Dedifferentiated amniotic fluid mesenchymal stem cell (primary cell): ENCODE measurements around the gene ADGRF3.
"Not testable (repeated sequence)": the region's sequence is repeated elsewhere in the genome, so short reads cannot be mapped to it uniquely, and the experiment has no call there.

Source experiments
- DNase-seq: peaks from one replicate; pipeline ENCODE4 v3.0.0-alpha.2; 2016; ENCODE audit errors: extremely low spot score

The ADGRF3 gene

DNA sequence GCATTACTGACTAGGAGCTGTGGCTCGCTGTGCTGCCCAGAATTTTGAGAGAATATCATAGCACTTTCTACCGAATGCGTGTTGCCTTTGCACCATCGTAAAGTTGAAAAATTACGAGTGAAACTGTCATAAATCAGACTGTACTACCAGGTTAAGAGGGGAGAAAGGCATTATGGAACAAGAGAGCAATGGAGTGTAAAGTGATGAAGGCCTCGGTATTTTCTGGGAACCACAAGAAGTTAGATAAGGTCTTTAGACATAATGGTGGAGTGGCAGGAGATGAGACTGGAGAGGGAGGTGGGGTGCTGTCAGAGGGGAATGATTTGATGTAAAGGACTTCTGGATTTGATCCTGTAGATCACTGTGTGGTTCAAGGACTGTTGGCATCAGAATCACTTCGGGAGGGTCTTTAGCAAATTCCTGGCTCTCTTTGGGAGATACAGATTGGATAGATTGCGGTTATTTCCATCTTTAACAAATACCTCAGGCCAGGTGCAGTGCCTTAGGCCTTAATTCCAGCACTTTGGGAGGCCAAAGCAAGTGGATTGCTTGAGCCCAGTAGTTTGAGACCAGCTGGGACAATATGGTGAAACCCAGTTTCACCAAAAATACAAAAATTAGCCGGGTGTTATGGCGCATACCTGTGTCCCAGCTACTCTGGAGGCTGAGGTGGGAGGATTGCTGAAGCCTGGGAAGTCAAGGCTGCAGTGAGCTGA is 4.9 kb upstream of the ADGRF3 start:
- no peak for DNase-seq

DNA sequence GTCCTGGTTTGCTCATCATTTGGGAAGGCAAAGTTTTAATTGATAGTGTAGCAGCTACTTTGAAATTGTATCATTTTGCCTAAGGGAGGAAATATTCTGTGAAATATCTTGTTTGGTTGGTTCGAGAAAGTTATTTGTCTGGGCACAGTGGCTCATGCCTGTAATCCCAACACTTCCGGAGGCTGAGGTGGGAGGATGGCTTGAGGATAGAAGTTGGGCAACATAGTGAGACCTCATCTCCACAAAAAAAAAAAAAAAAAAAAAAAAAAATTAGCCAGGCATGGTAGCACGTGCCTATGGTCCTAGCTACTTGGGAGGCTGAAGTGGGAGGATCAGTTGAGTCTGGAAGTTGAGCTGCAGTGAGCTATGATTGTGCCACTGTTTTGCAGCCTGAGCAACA is 3.1 kb upstream of the ADGRF3 start:
- DNase-seq: no peak

DNA sequence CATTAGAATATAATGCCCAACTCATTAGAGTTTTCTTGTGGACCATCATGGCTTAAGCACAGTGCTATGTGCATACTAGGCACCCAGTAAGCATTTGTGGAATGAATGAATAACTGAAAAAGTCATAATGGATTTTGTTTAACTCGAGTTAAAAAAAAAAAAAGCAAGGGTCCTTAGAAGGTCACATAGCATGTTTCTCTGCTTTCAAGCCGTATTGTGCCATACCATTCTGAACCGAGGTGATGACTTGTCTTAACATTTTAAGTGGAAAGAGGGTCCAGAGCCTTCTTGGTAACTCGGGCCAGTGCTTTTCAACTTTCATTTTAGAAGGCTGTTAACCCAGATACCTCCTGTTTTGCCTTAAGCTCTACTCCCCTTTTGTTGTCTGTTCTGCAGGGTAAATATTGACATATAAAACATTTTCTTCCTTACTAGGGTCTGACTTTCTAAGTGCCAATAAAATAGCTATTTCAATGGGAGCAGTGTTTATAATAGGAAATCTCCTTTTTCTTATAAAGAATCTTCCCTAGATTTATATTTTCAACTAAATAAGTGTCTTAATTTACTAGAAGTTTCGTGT is 787 bp upstream of the ADGRF3 start:
- DNase-seq: peak; percentile 33

DNA sequence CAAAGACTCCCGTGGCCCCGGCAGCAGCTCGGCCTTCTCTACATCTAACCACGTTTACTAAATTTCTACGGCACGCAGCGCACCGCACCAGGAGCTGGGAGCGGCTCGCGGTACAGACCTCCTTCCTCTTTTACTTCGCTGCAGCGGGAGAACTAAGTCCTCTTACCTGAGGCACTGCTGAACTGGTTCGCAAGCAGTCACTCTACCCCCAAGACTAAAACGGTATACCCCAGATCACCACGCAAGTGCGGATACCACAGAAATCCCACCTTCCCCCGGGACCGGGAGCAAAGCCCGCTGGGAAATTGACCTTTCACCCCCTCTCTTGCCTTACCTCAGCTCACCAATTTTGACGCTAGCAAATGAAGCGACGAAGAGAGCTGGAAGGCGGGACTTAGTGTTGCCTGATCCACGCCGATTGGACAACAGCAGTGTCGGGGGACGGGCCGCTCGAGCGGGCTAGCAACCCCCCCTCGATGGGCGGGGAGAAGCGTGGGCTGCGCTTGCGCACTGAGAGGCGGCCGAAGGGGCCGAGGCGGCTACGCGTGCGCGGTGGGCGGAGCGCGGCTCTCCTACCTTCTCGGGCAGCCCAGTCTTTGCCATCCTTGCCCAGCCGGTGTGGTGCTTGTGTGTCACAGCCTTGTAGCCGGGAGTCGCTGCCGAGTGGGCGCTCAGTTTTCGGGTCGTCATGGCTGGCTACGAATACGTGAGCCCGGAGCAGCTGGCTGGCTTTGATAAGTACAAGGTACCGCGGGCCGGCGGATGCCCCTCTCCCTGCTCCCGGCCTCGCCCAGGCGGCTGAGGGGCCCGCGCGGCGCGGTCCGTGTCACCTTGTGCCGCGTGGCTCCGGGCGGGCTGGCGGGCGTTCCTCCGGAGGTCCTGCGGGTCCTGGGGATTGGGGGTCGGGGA is 790 bp downstream of the ADGRF3 start, which contains the start of gene SELENOI:
TSS of gene SELENOI (plus strand) at position 599 of the 909 bp plus-strand sequence. CDS start at position 689, 90 bp downstream.
- DNase-seq: peak; percentile 100

DNA sequence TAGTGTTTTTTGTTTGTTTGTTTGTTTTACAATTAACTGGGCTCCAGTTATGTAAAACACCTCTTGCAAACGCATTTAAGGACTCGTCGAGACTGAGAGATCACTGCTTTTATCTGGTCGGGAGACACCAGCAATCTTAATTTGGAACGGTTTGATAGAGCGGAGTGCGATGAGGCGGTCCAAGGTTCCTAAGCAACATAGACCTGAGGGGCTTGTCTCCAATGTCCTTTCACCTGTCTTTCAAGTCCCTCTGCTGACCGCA is 1.4 kb downstream of the ADGRF3 start:
- DNase-seq: no peak

DNA sequence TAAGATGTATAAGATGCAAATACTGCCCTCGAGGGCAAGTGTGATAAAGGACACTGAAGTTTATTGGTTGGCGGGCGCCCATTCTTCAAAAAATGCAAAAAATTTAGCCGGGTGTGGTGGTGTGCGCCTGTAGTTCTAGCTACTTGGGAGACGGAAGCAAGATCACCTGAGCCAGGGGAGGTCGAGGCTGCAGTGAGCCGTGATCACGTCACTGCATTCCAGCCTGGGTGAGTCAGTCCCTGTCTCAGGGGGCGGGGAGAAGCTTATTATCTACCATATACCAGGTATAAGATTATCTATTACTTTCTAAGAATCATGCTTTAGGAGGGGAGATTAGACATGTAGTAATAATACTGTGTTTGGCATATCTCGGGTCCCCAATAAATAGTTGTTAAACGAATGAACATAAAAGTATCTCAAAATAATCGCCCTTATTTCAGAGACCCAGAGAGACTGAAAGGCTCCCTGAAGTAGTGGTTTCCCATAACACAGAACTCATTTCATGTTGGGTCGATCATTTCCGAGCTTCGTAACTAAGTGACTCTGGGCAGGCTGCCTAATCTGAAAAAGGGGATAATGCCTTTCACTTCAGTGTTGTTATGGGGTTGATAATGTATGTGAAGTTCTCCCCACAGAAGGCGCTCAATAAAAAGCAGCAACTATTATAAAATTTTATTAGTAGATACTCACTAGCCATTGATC is 1.9 kb downstream of the ADGRF3 start:
- no peak for DNase-seq

DNA sequence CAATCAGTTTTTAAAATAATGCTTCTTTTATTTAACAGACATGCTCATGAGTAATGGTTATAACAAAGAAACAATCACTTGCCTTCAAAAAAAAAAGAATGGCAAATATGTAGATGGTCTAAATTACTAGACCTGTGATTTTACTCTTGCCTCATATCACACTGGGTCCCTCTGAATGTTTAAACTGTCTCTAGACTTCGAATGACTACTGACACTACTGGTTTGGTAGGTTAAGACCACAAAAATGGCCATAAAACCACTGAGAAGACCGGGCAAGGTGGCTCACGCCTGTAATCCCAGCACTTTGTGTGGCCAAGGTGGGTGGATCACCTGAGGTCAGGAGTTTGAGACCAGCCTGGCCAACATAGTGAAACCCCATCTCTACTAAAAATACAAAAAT is 5.8 kb downstream of the ADGRF3 start:
- no peak for DNase-seq

DNA sequence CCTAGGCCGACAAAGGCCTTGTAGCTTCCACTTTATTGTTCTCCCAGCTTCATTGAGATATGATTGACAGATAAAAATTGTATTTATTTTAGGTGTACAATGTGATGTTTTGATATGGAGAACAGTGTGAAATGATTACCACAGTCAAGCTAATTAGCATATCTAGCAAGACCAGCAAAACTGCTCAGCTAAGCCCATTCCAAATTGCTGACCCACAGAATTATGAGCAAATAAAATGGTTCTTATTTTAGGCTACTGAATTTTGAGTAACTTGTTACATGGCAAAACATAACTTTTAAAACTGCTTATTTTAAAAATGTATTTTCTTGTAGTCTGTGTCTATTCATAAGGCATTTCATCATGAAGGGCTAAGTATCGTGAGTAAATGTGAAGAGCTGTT is 9.3 kb downstream of the ADGRF3 start:
- no peak for DNase-seq

DNA sequence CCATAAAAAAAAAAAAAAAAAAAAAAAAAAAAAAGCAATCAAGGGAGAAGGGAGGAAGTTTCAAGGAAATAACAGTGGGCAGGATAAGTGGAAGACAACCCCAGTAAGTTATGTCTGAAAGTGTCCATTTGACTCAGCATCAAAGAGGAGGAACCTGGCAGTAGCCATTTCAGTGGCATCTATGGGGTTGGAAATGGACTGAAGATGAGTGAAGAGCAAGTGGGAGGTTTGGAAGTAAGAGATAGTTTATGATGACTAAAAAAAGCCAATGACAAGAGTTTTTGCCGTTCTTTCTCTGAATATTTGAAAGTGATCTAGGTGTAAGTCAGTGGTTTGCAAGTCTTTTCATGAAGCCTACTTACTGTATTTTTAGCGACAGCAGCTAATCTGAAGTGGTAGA is 9.9 kb downstream of the ADGRF3 start:
- no peak for DNase-seq

DNA sequence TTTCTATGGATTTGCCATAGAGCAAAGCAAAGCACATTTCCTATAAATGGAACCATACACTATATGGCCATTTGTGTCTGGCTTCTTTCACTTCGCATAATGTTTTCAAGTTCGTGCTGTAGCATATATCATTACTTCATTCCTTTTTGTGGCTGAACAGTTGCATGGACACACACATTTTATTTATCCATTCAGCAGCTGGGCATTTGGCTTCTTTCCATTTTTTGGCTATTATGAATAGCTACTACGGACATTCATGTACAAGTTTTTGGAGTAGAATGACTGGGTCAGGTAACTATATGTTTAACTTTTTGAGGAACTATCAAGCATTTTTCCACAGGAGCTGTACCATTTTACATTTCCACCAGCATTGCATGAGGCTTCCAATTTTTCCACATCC is 11.4 kb downstream of the ADGRF3 start:
- no peak for DNase-seq

DNA sequence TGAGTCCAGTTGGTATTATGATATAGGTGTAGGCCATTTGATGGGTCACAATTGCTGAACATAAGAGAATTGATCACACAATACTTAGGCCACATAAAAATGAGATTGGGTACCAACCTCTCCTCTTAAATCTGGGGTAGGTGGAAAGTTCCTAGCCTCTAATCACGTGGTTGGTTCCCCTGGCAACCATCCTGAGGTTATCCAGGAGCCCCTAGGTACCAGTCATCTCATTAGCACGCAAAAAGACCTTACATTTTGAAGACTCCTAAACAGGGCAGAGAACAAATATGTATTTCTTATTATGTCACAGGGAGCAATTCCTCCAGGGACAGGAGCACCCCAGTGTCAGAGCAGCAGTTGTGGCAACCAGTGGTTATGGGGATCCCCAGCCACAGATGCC is 13.3 kb downstream of the ADGRF3 start:
- no peak for DNase-seq

DNA sequence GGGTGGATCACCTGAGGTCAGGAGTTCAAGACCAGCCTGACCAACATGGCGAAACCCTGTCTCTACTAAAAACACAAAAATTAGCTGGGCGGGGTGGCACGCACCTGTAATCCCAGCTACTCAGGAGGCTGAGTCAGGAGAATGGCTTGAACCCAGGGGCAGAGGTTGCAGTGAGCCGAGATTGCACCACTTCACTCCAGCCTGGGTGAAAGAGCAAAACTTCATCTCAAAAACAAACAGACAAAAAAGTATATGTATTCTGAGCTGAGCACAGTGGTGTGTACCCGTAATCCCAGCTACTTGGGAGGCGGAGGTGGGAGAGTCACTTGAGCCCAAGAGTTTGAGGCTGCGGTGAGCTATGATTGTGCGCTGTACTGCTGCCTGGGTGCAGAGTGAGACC is 15.3 kb downstream of the ADGRF3 start:
- DNase-seq: not testable (repeated sequence)

DNA sequence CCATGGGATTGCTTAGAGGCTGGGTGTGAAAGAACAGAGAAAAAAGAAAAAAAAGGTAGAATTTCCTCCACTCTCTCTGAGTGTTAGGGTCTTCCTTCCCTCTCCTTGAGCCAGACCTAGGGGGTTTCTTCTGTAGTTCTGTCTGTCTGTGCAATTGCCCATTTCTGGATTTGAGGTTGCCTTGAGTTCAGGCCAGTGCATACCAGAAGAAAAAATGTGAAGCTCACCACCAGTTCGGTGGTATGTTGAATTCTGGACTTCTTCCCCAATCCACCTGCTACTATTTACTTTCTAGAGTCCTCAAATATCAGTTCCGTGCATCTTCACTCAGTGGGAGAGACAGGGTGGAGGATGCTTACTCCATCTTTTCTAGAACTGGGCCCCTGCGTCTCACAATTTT is 16.0 kb downstream of the ADGRF3 start:
- DNase-seq: no peak

DNA sequence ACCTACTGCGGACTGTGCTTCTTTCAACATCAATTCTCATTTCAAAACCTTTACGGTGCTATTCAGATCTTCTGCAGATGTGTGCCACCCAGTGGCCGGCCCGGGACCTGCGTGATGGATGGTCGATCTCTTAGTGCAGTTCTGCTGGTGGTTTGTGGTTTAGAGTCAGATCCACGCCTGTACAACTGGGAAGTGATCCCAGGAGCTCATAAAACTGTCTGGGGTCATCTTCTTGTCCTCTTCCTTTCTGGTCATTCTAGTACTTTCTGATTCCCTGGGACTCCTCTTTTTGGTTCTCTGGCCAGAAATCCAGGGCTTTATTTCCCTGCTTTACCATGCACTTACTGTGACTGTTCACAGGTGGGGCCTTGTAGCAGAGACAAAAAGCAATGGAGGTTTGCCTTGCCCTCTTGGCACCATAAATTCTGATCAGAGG is 16.5 kb downstream of the ADGRF3 start:
- peak; percentile 81 for DNase-seq

DNA sequence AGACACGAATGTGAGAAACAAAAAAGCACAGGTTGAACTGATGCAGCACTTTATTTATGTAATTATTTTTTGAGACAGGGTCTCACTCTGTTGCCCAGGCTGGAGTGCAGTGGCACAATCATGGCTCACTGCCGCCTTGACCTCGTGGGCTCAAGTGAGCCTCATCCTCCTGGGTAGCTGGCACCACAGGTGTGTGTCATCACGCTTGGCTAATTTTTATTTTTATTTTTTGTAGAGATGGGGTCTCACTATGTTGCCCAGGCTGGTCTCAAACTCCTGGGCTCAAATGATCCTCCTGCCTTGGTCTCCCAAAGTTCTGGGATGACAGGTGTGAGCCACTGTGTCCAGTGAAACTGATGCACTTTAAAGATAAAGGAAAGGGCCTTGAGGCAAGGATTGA is 17.5 kb downstream of the ADGRF3 start:
- not testable (repeated sequence) for DNase-seq

DNA sequence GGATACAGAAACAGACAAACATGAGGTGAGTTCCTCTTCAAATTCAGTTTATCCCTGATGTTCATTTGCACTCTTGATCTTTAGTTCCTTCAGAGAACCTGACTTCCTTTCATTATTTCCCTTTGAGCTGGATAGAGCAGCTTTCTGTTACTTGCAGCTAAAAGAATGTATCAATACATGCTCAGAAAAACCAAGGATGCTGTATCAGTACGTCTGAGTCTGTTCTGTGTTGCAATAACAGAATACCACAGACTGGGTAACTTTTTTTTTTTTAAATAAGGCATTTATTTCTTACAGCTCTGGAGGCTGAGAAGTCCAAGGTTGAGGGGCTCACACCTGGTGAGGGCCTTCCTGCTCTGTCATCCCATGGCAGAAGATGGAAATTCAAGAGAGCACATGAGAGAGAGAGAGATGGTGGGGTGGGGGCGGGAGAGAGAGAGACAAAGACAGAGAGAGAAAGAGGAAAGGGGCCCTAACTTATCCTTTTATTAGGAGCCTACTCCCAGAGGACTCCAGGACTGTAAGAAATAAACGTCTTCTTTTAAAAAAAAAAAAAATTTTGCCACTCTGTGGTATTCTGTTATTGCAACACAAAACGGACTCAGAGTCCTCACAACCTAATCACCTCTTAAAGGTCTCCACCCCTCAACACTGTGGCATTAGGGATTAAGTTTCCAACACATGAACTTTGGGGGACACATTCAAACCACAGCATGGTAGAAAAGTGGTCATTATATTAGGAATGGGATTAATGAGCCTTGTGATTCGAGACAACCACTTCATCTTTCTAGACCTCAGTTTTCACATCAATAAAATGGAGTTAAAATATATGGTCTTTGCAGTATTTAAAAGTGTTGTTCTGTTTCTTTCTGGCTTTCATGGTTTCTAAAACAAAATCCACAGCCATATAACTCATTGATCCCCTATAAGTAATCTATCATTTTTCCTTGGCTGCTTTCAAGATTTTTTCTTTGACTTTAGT is 19.0 kb downstream of the ADGRF3 start:
- DNase-seq: no peak

DNA sequence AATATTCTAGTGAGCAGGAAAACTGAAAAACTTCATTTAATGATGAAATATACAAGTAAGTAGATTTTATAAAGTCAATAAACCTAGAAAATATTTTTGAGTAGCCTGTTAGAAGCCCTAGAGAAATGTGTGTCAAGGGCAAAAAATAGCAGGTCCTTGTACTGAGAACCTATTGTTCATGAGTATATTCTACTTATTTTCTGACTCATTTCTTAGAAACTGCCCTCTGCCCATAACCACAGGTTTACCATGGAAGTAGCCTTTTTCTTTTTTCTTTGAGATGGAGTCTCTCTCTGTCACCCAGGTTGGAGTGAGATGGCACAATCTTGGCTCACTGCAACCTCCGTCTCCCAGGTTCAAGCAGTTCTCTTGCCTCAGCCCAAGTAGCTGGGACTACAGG is 20.1 kb downstream of the ADGRF3 start:
- DNase-seq: no peak

DNA sequence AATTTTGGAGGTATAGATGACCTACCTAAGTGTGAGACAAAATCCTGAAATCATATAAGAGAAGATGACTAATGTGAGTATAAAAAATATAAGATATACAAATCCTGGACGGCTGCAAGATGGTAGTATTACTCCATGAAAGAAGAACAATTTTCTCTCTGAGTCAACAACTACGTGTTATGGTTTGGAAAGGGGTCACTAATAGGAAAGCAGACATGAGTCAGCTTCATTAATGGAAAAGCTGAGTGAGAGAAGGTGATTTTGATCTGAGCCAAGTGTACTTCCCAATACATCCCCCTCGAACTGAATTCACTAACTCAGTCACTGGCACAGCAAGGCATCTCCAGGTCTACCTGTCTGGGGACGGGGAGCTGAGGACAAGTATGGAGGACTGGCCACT is 20.7 kb downstream of the ADGRF3 start:
- no peak for DNase-seq

DNA sequence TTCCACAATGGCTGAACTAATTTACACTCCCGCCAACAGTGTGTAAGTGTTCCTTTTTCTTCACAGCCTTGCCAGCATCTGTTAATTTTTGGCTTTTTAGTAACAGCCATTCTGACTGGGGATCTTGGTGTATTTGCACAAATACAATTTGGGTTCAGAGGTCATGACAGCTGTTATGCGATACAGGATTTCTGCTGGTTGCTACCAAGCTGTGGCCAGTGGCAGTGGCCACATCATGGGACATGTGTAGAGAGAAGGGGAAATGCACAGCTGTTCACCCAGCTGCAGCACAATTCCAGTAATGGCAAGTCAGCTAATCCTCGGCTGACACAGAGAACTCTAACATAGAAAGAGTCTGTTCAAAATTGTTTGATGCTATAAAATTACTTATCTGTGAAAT is 21.7 kb downstream of the ADGRF3 start:
- no peak for DNase-seq

DNA sequence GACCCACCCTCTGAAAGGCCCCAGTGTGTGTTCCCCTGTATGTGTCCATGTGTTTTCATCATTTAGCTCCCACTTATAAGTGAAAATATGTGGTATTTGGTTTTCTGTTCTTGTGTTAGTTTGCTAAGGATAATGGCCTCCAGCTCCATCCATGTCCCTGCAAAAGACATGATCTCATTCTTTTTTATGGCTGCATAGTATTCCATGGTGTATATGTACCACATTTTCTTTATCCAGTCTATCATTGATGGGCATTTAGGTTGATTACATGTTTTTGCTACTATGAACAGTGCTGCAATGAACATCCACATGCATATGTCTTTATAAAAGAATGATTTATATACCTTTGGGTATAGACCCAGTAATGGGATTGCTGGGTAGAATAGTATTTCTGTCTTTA is 22.1 kb downstream of the ADGRF3 start:
- DNase-seq: not testable (repeated sequence)

DNA sequence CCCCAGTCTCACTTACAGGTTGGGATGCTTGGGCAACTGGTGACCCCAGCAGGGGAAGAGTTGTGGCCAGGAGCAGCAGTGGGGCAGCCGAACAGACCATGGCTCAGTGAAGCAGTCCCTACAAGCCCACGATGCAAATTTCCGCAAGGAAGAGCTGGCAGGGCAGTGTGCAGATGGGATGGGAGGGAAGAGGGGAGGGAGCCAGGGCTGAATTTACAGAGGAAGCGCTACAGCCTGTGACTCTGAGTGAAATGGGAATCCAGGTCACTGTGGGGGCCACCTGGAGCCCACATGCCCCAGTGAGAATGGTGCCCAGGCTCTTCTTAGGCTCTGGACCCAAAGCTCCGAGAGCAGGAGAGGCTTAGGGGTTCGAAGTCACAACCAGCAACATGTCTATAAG is 27.6 kb downstream of the ADGRF3 start:
- DNase-seq: no peak
